GM18519 (cell line): ENCODE measurements around the gene AMOTL2.

Experiments used
- ATAC-seq: cut with Tn5 transposase; IDR thresholded peaks from one replicate; pipeline ENCODE4 v1.9.1; 2021; ENCODE audit warnings: mild to moderate bottlenecking, moderate library complexity; ENCODE audit not compliant: unreplicated experiment, low FRiP score

The AMOTL2 gene

GRCh38 chr3:134322286-134322685, 52.0 kb downstream of the AMOTL2 start:
- no peak for ATAC-seq

GRCh38 chr3:134320749-134321148, 53.5 kb downstream of the AMOTL2 start:
- no peak for ATAC-seq

DNA sequence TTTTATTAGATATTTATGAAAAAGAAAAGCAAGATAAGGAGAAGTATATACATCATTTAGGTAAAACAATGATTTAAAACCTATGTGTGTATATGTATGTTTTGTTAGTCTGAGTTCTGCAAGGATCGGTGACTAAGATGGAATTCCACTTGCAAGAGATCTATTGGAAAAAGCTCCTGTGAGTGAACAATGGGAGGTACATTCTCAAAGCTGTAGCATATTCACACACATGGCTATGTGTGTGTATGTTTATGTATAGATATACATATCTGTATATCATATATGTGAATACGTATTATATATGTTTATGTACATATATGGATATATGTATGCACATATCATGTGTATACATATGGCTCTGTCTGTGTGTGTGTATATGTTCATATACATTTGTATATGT, 54.3 kb downstream of the AMOTL2 start:
- ATAC-seq = no peak

- no peak for ATAC-seq
Observed at GRCh38 chr3:134318166-134318565, 56.1 kb downstream of the AMOTL2 start.

- ATAC-seq = no peak
Observed at GRCh38 chr3:134317106-134317947, 56.9 kb downstream of the AMOTL2 start.

- no peak for ATAC-seq
Observed at GRCh38 chr3:134315286-134316106, 58.8 kb downstream of the AMOTL2 start.

GRCh38 chr3:134314588-134315285, 59.5 kb downstream of the AMOTL2 start:
- ATAC-seq = no peak

GRCh38 chr3:134313847-134314587, 60.2 kb downstream of the AMOTL2 start:
- no peak for ATAC-seq

DNA sequence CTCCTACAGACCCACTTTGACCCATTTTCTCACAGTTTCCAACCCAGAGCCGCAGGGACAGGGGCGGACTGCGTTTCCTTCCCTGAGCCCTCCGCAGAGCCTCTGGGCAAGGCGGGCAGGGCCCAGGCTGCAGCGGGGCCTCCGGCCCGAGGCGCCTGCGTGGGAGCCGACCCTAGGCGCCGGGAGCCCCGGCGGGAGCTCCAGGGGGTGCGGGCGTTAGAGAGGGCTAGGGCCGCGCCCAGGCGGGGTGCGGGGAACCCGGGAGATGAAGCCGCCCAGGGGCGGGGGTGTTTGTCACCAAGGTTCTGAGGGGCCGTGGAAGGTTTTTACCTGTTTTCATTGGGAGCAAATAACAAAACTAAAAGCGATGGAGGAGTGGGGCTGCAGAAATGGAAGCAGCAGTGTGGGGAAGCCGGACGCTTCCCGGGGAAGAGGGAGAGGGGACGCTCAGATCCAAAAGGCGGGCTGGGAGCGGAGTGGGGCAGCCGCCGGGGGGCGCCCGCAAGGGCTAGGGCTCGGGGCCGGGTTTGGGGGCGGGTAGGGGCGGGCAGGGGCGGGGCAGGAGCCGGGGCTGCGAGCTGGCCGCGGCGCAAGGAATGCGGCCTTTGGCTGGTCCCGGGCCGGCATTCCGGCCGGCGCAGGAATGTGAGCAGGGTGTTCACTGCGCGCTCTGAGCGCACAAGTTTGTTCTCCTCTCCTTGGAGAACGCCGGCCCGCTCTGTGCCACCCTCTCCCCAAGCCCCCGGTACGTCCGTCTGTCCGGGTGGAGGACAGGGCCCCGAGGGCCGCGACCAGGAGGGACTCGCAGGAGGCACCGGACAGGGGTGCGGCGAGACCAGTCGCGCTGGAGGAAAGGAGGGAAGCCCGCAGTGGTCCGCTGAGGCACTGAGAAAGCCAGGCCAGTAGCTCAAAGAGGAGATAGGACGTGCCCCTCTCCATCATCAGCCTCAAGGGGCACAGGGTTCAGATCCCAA, 61.1 kb downstream of the AMOTL2 start:
- no peak for ATAC-seq

DNA sequence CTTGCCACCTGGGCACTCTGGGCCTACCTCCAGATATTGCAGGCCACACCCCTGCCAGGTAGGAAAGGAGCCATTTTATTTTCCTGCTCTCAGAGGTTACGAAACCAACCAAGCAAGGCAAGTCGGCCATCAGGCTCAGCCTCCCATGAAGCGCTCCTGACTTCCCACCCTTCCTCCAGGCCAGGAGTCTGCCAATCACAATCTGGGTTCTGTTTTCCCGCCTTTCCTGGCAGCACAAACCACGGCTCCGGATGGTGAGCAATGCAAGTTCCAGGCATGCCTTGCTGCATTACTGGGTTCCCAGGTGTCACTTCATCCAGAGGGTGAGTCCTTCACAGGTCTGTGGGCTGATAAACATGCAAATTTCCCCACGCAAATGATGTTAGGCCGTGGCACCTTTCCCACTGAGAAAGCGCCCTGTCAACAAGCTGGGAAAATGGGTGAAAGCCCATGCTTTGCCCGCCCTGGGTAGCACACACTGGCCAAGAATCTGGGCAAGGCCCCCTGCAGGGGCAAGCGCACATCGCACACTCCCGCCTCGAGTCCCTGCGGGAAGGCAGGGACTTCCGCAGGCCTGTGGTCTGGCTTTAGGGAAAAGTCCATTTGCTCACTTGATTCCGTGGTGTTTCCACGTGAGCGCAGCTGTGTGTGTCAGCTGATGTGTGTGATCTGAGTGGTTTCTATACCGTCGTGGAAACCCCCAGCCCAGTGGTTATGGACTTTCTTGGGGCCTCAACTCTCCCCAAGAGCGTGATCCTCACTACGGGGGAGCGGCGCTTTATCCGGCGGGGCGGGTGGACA, 62.0 kb downstream of the AMOTL2 start:
- ATAC-seq = no peak

GRCh38 chr3:134311693-134312071, 62.6 kb downstream of the AMOTL2 start:
- no peak for ATAC-seq

DNA sequence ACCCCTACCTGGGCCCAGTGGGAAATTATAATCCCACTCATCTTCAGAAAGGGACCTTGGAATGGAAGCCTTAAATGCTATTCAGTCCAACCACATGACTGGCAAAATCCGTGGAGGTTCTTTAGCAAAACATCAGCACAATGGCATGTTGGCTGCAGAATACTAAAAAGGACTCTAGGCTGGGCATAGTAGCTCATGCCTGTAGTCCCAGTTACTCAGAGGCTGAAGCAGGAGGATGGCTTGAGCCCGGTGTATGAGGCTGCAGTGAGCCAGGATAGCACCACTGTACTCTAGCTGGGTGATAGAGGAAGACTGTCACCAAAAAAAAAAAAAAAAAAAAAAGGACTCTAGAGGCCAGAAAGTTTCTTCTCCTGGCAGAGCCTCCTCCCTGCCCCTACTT, 63.0 kb downstream of the AMOTL2 start:
- ATAC-seq = no peak

- no peak for ATAC-seq
Observed at GRCh38 chr3:134309987-134310700, 64.1 kb downstream of the AMOTL2 start.

GRCh38 chr3:134308350-134308891, 65.8 kb downstream of the AMOTL2 start:
- ATAC-seq = no peak

DNA sequence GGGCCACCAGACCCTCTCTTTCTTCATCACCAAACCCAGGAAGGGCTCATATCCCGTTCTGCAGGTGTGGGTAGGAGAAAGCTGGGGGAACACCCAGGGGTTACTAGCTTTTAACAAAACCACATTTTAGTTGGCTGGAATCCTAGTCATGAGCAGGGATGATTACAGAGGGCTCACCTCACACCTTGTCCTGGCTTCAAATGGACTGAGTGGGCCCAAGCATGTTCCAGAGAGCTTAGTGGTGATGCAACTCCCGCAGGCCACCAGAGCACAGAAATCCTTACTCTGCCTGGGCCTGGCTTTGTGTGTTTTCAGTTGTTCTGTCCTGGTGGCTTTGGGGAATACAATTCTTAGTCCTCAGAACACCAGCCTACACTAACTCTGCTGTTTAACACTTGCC, 66.8 kb downstream of the AMOTL2 start:
- no peak for ATAC-seq

DNA sequence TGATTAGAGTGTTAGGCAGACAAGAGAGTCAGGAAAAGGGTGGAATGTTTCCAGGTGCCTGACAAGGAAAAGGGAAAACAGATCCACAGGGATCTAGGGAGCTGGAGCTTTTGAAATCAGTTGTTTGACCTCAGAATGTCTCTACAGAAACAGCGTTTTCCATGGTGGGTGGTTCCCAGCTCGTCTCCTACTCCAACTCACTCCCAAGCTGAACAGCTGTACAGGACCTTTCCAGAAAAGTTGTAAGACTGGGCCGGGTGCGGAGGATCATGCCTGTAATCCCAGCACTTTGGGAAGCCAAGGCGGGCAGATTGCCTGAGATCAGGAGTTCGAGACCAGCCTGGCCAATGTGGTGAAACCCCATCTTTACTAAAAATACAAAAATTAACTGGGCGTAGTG, 67.9 kb downstream of the AMOTL2 start:
- no peak for ATAC-seq
